ENCODE measurements around the gene TENT4A.

The TENT4A gene

DNA sequence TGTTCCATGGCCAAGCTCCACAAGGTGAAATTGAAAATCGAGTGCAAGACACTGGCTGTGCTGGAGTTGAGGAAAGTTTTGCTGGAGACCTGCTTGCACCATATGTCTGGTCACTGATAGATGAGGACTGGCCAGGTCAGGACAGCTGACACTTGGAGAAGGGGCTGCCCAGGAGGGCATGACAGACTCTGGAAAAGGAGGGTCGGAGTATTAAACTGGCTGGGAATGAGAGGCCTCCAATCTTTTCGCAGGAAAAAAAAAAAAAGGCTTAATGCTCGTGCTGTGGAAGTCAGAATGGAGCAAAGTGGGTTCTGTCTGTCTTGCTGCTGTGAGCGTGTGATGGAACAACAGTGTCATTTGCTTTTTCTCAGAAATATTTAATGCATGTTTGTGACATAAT, 5.5 kb downstream of the TENT4A start:
- DNase-seq = no peak

DNA sequence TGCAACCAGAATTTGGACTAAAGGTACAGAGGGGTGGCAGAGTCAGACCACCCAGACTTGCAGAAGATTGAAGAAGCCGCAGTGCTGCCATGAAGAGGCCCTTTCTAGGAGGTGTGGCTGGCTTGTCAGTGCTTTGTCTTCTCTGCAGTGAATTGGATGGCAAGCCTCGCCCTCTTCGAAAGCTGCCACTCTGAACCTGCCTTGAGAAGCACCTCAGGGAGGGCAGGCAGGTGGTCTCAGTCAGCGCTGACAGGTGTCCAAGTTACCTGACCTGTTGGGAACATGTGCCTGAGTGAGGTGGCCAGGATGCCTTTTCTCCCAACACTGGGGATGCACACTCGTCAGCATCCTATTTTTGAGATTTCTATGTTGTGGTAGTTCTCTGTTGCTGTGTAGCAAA, 6.2 kb downstream of the TENT4A start:
- no peak for DNase-seq

DNA sequence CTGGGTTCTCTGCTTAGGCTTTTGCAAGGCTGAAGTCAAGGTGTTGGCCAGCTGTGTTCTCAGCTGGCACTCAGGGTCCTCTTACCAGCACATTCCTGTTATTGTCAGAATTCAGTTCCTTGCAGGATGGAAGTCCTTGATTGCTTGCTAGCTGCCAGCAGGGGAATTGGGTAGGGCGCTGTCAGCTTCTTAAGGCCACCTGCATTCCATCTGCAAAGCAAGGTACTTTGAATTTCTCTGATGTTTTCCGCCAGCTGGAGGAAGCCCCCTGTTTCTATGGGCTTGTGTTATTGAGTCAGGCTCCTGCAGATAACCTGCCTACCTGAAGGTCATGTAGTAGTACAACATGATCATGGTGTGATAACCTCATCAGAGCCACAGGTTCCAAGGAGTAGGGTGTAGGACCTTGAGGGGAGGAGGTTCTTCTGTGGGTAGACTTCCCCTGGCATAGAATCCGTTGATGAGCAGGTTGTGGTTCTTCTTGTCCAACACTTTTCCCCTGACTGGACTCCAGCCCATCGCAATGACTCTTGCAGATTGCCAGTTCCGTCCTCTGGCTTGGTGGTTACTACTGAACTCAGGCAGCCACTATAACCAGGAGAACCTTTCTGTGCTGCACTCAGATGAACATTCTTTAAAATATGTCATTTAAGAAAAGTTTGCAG, 6.8 kb downstream of the TENT4A start:
- DNase-seq = no peak

DNA sequence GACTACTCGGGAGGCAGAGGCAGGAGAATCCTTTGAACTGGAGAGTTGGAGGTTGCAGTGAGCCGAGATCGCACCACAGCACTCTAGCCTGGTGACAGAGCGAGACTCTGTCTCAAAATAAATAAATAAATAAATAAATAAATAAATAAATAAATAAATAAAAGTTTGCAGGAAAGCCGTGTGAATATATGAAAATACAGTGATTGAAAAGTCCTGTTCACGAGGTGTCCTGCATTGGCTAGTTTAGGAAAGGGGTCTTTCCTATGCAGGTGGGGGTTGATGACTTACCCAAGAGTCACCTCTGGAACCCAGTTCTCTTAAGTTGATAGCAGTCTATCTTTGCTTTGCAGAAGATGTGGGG, 7.3 kb downstream of the TENT4A start:
- no peak for DNase-seq

DNA sequence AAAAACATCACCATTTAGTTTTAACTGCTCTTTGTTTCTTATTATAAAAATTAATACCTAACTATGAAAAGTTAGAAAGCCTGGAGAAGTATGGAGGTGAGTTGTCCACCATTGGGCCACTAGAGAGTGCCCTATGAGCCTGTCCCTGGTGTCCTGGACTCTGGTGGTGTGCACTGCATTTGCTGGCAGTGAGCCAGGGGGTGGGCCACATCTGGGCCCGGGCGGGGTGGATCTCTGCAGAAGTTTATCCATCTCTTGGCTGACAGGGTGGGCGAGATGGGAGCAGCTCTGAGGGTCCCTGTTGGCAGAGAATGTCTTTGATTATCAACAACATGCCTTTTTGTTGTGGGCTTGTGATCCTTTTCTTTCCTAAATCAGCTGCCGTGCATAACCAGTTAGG, 8.2 kb downstream of the TENT4A start:
- DNase-seq = no peak

DNA sequence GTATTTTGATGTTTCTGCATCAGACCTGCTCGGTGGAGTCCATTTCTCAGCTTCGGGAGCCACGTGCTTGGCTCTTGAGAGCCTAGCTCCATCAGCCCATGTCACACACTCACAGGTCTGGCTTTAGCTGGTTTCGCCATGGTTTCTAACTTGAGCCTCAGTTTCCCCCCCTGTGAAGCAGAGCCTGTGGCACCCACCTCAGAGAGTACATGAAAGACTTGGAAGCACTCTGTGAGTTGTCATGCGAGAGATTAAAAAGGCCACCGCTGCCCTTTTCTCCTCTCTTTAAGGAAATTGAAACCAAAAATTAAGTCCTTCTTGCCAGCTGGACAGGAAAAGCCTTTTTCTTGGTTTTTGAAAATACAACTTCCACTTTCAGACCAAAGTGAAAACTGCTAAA, 8.8 kb downstream of the TENT4A start:
- DNase-seq = no peak

DNA sequence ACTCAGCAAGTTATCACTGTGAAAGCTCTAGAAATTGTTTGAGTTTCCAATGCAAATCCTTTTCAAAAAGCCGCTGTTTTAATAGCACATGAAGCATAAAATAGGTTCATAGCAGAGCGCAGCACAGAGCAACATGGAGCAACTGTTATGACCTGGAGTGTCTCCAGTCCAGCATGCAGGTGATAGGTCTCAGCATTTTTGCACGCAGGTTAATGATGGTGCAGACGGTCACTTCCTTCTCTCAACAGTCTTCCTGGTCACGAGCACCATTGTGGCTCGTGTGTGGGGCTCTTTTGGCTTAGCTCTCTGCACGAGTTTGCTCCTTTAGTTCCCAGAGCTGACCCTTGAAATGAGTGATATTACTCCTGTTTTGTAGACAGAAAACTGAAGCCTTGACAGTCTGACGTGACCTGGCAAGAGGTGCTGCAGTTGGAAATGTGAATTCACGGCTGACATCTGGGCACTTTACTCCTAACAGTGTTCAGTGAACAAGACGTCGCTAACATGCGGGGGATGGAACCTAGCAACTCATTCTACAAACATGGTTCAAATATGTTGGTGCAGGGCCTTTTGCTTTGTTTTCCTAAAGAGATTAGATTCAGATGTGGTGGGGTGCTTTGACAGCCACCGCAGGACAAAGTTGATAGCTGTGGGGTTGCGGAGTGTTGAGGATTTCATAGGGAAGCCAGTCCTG, 10.0 kb downstream of the TENT4A start:
- DNase-seq = no peak

DNA sequence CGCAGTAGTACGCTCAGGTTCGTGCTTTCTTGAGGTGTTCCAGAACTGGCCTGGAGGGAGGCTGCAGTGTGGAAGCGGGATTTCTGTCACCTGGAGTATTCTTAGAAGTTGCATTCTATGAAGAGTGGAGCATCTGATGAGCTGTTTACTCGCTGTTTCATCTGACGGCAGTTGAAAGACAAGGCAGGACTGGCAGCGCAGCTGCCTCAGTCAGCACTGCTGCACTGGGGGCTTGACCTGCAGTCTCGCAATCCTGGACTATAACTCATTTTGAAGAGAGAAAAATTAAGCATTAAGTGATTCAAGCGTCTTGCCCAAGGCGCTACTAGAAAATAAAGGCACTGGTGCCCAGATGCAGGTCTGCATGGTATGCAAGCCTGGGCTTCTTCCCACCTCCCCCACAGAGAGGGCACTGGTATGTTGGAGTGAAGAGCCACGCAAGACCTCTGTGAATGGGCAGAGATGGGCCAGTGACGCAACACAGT, 10.6 kb downstream of the TENT4A start:
- no peak for DNase-seq

DNA sequence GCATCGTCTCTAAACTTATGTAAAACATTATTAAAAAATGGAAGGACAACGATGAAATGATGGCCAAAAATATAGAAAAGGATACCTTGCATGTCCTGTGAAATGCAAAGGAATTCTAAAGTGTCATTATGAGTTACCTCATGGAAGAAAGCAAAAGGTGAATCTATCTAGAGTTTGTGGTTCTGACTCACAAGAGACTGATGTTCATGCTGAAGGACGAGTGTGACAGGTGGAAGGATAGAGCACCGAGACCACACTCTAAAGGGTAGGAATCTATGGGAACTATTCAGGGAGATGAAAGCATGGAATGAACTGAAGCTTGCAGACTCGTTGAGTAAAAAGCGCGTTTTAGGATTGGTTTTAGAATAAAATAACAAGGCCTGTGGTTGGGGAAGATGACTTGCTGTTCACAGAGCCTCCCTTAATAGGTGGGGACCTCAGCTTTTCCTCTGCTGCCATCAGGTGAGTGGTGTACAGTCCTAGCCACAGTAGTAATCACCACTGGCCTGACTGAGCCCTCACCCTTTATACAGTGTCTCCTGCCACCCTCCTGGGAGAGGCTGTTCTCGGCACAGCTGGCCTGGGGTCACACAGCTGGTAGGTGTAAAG, 11.2 kb downstream of the TENT4A start:
- DNase-seq = no peak

DNA sequence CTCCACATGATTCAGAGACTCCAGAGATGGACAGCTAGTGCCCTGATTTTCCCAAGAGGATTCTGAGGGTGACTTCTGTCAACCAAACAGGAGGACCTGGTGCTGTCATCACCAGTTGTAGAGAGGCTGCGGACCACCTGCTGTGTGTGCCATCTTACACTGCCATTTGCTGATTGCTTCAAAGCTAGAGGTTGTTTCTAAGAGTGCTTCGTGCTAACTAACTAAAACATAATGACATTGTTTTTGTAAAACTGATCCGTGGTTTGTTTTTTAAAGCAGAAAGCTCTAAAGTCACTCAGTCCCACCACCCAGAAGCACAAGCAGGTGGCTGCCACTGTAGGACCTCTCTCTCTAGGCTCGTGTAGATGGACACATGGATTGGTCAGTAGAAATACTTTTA, 12.2 kb downstream of the TENT4A start:
- DNase-seq = no peak

DNA sequence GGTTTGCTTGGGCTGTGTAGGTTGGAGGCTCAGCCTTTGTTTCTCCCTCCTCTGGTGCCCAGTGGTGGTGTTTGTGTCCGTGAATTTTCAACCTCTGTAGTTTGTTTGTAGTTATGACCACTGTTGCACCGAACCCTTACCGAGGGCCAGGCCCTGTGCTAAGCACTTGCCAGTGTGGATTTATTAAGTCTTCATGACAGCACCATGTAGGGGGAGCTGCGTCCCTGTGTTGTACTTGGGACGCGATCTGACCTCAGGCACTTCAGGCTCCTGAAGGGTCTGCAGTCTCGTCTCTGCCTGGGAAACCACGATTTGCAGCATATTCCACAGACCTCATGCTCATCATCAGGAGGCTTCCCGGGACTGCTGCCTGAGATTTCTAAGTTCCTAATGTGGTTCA, 12.8 kb downstream of the TENT4A start:
- no peak for DNase-seq

DNA sequence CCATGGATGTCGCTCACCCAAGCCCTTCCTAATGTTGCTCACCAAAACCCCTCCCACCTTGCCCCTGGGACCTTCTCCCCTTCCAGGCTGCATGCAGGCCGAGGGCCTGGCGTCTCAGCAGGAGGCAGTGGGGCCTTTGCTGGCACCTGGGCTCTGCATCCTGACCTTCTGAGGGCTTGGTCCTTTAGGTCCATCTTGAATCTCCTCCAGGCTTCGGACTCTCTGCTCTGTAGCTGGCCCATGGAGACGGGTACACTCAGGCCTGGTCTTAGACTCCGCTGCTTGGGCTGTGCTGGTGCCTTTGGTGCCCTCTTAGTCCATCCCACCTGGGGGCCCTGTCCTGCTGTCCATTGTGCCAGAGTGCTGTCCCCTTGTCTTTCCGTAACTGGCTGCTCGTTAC, 14.0 kb downstream of the TENT4A start:
- no peak for DNase-seq

DNA sequence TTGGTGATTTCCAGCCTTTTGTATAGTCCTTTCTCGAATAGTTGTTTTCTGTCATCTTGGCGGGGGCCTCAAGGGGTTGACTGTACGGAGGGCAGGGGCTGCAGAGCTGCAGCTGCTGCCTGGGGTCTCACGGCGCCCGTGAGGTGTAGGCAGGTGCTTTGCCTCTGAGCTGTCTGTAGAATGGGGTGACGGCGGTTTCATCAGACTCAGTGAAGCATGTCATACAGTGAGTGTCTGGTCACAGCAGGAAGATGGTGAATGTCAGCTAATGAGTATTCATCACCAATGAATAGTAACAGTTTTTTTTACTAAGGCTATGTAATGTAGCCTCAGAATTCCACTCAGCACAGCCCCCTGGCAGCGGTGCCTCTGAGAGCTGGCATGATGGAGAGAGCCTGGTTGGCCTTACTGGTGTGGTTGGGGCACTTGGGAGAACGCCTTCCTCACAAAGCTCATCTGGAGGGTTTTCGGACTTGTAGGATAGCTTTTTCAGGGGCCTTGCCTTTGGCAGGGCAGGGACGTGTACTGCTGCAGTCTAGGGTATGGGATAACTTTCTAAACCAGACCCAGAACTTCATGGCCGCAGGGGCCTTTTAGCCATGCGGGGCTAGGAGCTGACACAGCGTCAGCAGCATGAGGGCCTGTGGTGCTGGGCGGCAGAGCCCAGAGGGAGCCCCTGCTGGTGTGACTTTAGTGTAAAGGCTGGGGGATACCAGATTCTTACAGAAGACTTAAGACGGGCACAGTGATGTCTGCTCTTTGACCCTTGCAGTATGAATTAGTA, 15.0 kb downstream of the TENT4A start:
- DNase-seq = no peak

DNA sequence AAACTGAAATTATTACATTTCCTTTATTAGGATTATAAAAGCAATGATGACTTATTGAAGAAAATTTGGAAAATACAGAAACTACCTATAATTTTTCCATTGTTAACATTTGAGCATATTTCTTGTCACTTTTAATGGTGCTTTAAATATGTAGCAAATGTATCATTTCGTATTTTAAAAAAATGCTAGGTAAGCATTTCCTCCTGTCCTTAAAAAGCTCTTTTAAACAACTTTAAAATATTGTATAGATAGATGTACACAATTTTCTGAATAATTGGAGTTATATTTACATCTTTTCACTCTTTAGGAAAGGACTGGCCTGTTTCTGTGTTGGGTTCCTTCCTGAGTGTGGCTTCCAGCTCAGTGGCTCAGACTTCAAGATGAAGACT, 15.6 kb downstream of the TENT4A start:
- DNase-seq = no peak

DNA sequence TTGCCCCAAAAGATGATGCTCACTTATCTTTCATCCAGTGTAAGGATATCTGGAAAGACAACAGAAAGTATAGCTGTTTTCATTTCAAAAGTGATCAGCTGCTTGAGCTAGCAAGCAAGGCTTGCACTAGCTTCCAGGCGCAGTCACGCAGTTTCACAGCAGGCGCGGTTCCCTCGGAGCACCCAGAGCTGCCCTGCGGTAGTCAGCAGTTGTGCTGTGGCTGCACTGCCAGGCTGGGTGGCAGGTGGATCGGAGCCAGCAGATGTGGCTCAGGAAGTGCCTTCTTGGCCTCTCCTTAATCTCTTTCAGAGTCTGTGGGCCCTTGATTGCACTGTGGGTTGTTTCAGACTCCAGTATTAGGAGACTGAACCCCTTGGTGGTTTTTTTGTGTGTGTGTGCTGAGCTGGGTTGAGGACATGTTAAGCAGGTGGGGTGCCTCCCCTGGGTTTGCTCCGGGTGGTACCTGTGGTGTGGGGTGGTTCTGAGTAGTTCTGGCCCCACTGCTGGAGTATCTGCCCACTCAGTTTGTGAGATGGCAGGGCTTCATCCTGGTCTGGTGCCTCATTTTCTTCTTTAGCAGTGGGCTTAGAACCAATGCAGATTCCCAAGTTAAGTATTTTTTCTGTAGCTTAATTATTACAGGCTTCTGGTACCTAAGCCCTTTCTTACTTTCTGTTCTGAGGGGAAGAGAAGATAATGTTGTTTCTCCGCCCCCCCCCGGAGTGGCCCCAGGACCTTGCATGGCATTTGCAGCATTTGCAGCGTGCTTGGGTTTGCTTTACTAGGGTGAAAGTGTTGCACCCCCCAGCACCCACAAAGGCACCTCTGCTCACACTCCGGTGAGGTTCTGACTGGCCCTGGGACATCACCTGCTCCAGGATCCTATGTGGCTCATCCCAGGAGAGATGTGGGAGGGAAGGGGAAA, 16.4 kb downstream of the TENT4A start:
- peak; percentile 46 for DNase-seq

DNA sequence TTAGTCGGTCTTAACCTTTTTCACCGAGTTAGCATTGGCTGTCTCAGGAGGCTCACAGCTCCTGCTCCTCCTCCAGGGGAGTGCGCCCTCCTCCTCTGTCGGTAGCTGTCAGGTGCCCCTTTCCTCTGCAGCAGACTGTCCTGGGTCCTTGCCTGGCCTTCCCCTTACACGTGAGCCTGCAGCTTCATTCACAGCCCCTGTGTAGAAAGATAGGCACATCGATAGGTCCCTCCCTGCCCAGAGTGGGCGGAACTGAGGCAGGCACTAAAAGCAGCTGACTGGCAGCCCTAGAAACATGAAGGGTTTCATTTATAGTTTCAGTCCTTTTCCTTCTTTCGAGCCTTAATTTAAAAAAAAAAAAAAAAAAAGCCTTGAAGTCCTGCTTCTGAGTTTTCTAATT, 17.2 kb downstream of the TENT4A start:
- DNase-seq = no peak

DNA sequence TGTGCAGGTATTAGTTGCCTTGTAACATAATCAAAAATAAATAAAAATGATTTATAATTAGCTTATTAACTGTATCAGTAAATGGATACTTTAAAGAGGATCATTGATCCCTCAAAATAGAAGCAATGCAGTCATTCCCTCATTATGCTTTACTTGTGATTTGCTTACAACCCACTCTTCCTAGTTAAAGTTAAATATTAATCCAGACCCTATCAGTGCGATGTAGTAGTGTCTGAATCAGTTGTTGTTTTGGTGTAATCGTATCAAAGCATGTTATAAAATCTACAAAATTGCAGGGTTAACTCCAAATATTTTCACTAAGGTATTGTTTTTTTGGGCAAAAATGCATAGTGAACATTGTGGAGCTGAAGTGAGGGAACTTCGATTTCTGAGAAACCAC, 17.6 kb downstream of the TENT4A start:
- no peak for DNase-seq

DNA sequence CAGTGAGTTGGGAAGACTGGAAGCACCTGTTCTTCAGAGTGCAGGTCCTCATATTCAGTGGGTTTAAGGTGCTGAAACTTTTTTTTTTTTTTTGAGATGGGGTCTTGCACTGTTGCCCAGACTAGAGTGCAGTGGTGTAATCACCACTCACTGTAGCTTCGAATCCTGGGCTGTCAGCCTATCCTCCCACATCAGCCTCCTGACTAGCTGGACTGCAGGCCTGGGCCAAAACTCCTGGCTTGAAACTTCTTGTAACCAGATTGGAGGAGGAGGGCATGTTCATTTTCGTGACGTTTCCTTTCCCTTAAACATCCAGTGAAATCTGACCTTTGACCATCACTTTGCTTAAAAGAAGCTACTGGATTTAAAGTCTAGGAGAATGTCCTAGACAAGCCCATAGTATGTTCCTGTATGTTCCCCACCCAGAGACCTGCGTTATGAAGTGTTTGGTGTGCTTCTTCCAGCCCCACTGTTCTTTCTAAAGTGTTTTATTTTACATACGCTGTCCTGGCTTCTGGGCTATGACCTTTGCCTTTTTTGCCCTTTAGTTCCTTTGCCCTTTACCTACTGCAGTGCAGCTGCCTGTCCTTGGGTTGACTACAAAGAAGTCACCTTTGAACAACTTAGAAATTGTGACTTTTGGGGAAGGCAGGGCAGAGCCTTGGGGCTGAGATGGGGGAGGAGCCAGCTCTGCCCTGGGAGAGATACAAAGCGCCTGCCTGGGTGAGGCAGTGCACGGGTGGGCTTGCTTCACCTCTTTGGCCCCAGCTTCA, 18.4 kb downstream of the TENT4A start:
- DNase-seq = no peak

DNA sequence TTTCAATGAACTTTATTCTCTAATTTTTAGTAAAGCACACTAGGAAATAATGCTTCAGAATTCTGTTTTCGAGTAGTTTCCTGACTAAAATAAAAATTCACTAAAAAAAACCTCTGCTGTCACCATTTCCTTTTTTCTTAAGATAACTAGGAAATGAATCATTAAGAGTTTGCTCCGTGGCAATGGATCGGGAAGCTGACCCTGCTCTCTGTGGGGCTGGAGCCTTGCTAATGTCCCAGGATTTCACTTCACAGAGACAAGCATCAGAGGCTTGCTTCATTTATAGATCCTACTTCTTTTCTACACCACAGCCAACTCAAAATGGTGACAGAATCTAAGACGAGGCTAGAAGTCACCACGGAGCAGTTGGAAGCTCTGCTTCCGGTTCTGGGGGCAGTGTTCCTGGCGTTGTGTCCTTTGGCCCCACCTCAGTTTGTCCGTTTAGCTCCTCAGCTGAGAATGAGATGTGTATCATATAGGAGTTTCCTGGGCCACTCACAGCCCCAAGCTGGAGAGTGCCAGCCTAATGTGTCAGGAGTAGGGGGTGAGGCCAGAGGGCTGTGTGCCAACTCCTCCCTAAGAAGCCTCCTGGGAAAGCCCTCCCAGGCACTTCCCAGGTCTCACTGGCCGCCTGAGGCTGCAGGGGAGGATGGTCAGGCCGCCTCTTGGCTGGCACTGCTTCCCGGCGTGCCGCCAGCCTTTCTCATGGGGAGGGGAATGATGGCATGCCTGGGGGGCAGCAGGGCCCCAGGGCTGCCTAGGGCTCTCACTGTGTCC, 19.6 kb downstream of the TENT4A start:
- DNase-seq = no peak

DNA sequence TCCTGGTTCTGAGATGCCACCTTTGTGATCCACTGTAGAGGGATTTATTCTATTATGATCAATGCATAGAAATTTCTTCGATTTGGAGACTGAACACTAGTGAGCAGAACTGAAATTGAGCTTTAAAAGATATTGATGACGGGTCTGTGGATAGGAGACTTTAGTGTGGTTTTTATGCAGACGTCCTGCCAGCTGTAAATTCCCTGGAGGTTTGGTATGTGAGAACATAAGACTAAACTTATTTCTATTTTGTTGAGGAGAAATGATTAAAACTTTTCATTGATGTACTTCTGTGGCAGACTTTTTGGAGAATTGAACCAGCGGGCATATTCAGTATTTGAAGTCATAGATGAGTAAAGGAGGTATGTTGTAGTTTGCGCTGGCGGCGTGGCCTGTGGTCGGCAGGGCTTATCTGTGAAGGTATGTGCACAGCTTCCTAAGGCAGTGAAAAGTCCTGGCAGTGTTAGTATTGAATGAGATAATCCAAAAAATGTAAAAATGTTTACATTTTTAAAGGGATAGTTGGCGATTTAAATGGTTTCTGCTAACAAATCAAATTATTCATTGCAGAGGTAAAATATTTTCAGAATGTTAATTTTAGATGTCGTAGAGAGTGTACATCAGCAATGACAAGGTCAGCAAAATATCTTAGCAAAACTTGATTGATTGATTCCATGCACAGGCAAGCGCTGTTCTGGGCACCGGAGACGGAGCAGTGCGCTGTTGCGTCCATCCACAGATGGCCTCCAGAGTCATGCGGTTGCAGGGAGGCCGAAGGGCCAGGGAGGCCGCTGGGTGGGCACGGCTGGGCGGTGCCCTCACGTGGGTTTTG, 20.4 kb downstream of the TENT4A start:
- no peak for DNase-seq
